RPMI7951 (cell line): ENCODE measurements around the gene DNAAF8. TPM values are rescaled to one million over a fixed set of nuclear protein-coding genes. Genes with fewer than 3 reads are reported as not detected.
"Not testable (repeated sequence)": the region's sequence is repeated elsewhere in the genome, so short reads cannot be mapped to it uniquely, and the experiment has no call there.

ENCODE experiments used
- DNase-seq: peaks from one replicate; pipeline ENCODE4 v3.0.0-alpha.2; 2012; ENCODE audit warnings: low read depth
- total RNA-seq: library from RNA; depleted of rRNA; stranded (reverse); fragments of >200 nt; shearing (Covaris generic); gene quantifications from 2 replicates; pipeline ENCODE4 v1.2.3, GENCODE V29; 2014

The DNAAF8 gene
- total RNA-seq, 1 experiment from 2014 or later: 0.36 TPM

DNA sequence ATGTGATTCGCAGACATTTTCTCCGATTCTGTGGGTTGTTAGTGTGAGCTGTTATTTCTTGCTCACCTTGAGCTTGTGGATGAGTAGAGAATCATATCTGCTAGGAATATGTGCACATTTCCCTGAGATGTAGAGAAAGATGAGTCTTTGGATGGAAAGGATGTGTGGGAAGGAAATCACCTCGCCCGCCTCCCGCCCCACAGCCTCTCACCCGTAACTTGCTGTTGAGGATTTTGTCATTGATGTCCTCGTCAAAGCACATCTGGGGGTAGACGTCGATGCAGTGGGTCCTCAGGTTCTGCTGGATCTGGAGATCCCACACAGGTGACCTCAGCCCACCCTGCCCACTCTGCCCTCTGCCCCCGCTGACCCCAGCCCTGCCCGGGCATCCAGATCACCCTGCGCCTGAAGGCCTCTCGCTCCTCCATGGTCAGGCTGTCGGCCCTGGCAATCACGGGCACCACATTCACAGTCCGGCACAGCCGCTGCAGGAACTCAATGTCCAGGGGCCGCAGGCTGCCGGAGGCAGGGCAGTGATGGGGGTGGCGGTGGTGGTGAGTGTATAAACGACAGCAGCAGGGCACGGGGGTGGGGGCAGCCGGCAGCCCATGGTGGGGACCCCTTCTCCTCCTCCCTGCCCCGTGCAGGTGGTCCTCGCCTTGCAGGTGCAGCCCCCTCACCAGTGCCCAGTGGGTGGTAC is 49.1 kb downstream of the DNAAF8 start:
- DNase-seq: no peak

DNA sequence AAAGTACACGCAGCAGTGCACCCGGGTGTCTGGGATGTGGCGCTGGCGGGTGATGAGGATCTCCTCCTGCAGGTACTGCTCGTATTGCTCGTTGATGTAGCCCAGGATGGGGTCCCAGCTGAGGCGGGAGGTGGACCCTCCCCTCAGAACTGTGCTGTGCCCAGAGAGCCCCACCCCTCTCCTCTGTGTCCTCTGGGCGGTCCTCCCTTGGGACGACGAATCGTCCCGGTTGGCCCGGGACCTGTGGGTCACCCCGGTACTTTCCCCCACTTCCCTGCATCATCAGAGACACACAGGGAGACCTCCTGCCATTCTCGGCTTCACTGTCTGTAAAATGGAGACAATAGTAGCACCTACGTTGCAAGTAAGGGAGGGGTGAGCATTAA is 49.6 kb downstream of the DNAAF8 start:
- DNase-seq: no peak

DNA sequence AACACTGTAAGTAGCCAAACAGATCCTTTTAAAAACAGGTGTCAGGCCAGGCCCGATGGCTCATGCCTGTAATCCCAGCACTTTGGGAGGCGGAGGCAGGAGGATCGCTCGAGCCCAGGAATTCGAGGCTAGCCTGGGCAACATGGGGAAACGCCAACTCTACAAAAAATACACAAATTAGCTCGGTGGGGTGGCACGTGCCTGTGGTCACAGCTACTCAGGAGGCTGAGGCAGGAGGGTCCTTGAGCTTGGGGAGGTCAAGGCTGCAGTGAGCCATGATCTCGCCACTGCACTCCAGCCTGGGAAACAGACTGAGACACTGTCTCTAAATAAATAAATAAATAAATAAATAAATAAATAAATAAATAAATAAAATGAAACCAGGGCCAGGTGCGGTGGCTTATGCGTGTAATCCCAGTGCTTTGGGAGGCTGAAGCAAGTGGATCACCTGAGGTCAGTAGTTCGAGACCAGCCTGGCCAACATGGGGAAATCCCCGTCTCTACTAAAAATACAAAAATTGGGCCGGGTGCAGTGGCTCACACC is 50.2 kb downstream of the DNAAF8 start:
- DNase-seq: not testable (repeated sequence)

DNA sequence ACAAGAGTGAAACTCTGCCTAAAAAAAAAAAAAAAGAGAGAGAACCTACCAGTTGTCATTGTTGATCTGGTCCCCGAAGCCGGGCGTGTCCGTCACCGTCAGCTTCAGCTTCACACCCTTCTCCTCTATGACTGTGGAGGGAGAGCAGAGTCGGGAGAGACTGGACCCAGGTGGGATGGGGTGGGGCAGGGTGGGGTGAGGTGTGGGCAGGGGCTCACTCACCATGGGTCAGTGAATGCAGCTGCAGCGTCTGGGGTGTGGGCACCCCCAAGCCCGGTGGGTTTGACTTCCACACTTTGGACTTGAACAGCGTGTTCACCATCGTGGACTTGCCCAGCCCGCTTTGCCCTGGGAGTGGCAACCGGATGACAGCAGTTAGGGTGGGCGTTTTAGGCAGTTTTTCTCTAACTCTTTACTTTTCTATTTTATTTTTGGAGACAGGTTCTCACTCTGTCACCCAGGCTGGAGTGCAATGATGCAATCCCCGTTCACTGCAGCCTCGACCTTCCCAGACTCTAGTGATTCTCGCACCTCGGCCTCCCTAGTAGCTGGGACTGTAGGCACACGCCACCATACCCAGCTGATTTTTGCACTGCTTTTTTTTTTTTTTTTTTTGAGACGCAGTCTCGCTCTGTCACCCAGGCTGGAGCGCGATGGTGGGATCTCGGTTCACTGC is 51.6 kb downstream of the DNAAF8 start:
- no peak for DNase-seq

DNA sequence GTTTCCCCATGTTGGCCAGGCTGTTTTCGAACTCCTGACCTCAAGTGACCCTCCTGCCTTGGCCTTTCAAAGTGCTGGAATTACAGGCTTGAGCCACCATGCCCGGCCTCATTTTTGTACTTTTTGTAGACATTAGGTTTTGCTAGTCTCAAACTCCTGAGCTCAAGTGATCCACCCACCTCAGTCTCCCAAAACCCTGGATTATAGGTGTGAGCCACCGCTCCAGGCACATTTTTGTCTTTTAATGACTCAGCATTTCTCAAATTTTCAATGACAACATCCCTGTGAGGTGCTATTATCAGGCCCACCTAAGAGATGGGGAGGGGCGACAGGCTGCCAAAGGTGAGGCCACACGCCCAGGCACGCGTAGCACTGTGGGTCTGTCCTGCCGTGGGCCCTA is 52.7 kb downstream of the DNAAF8 start:
- no peak for DNase-seq

DNA sequence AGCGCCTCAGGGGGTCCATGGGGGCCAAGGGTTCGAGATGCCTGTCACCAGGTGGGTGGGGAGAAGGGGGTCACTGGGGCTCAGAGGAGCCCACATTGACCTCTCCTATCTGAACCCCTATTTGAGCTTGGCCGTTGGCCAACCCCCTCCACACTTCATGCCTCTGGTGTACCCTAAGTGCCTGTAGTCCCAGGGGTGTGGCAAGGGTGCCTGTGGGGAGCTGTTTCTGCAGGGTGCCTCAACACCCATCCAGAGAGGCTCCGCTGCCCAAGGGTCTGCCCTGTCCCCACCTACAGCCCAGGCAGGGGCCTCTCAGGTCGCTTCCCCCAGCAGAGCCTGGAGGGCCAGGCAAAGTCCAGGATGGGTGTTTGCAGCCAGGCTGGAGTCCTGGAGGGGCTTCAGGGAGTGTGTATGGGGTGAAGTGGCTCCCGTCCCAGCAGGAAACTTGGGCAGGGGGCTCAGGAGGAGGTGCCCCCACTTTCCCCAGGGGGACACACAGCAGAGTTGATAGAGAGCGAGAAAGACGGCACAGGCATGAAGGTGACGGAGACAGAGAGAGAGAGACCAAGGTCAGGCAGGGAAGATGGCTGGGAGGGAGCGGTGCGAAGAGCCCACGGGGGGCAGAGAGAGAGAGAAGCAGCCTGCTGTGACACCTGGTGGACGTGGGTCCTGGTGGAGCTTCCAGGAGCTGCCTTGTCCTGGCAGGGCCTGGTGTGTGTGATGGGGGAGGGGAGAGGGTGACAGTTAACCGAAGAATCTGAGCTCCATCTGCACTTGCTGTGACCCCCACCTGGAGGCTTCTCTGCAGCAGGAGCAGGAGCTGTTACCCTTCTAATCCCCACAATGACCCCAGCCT is 53.5 kb downstream of the DNAAF8 start, which contains the start of gene SEPTIN12:
Gene SEPTIN12 (minus strand): TSS at position 719 of the 856 bp plus-strand sequence. CDS start 700 bp downstream, at position 19.
- DNase-seq: no peak

DNA sequence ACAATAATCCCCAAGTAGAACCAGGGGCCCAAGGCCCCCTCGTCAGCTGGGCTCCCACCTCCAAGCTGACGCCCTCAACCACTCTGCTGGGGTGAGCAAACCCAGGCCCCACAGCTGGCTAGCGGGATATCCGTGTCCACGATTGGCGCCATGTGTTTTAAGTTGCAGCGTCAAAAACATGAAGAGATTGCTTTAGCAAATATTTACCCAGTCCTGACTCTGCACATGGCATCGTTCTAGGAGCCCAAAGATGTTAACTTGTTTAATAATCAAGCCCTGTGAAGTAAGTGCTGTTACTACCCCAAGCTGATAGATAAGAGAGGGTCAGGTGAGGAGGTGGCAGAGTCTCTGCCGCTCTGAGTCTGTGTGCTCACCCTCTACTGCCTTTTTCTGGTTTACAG is 54.2 kb downstream of the DNAAF8 start:
- DNase-seq: no peak

DNA sequence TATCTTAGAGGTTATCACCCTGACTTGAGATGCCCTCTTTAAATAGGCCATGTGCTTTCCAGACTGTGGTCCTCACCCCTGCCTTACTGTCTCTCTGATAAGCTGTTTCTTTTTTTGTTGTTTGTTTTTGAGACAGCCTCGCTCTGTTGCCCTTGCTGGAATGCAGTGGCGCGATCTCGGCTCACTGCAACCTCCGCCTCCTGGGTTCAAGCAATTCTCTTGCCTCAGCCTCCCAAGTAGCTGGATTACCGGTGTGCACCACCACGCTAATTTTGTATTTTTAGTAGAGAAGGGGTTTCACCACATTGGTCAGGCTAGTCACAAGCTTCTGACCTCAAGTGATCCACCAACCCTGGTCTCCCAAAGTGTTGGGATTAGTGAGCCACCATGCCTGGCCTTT is 54.6 kb downstream of the DNAAF8 start:
- DNase-seq: no peak

DNA sequence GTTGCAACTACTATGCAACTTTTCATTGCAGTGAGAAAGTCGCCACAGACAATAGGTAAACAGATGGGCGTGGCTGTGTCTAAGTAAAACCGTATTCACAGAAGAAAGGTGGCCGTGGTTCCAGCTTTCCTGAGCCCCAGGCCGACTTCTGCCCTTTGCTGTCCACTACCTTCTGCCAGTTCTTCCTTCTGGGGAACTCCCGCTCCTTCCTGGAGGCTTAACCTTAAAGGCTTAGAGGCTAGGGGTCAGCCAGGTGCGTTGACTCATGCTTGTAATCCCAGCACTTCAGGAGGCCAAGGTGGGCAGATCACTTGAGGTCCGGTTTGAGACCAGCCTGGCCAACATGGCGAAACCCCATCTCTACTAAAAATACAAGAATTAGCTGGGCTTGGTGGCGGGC is 55.9 kb downstream of the DNAAF8 start:
- DNase-seq: no peak

DNA sequence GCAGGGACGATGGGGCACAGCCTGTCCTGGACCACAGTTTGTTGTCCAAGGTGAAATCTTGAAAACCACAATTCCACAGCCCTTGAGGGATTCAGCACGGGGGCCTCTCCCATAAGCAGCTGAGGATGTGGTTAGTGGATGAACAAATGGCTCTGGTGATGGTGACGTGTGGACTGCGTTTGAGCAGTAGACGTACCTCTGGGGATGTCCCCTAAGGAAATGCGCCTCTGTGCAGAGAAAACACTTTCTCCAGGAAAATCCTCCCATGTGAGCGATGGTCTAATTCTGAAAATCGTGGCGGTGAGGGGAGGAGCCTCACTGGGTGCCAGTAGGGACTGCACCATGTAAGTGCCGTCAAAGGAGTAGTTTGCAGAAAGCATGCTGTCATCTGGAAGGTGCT is 56.5 kb downstream of the DNAAF8 start:
- DNase-seq: peak; percentile 54

DNA sequence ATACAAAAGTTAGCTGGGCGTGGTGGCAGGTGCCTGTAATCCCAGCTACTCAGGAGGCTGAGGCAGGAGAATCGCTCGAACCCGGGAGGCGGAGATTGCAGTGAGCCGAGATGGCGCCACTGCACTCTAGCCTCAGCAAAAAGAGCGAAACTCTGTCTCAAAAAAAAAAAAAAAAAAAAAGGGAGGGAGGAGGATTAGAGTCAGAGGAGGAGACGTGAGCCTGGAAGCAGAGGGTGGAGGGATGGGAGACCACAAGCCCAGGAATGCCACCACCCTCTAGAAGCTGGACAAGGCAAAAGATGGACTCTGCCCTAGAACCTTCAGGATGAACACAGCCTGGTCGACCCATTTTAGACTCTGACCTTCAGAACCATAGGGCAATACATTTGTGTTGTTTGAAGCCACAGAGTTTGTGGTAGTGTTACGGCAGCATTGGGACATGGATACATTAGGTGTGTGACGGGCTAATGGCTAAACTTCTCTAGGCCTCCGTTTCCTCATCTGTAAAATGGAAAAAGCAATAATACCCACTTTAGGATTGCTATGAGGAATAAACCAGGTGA is 58.7 kb downstream of the DNAAF8 start:
- no peak for DNase-seq

DNA sequence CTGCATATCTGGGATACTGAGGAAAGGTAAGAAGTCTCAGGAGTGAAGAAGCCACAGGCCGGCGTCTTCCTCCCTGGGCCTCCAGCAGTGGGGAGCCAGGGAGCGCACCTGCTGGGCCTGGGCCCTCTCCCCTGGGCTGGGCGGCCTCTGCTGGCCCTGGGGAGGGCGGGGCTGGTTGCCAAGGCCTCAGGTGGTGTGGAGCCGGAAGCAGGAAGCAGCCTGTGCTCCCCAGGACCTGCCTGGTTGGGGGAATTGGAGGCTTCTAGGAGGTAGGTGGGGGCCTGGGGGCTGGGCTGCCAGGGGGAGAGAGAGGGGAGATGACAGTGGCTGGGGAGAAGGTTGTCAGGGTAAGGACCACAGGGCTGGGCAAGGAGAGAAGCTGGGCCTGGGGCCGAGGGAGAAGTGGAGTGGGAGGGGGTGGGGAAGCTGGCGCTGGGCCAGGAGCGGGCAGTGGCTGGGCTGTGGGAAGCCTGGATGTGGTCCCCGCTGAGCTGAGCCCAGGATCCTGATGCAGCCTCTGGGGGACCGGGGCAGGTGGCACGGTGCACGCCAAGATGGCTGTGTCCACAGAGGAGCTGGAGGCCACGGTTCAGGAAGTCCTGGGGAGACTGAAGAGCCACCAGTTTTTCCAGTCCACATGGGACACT is 61.0 kb downstream of the DNAAF8 start, which contains the start of gene SMIM22:
Gene SMIM22 (plus strand): TSS at position 189 of the 647 bp plus-strand sequence. CDS start 366 bp downstream, at position 555.
- no peak for DNase-seq

DNA sequence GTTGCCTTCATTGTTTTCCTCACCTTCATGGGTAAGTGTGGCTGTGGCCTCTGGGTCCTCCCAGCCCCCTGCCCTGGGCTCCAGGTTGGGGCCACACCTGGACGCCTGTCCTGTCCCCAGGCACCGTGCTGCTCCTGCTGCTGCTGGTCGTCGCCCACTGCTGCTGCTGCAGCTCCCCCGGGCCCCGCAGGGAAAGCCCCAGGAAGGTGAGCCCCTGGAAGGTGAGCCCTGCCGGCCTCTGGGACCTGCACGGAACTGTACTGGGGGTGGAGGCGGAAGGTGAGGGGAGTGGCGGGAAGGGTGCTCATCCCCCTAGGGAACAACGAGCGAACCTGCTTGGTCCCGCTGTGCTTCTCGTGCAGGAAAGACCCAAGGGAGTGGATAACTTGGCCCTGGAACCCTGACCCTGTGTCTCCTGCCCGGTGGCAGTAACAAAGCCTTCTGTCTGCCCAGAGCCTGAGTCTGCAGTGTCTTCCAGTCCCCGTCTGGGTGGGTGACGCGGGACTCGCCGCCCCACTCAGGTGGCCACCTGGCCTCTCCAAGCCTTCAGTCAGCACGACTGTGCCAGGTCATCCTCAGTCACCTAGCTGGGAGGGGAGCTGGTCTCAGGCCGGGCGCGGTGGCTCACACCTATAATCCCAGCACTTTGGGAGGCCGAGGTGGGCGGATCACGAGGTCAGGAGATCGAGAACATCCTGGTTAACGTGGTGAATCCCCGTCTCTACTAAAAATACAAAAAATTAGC is 61.7 kb downstream of the DNAAF8 start:
- no peak for DNase-seq

DNA sequence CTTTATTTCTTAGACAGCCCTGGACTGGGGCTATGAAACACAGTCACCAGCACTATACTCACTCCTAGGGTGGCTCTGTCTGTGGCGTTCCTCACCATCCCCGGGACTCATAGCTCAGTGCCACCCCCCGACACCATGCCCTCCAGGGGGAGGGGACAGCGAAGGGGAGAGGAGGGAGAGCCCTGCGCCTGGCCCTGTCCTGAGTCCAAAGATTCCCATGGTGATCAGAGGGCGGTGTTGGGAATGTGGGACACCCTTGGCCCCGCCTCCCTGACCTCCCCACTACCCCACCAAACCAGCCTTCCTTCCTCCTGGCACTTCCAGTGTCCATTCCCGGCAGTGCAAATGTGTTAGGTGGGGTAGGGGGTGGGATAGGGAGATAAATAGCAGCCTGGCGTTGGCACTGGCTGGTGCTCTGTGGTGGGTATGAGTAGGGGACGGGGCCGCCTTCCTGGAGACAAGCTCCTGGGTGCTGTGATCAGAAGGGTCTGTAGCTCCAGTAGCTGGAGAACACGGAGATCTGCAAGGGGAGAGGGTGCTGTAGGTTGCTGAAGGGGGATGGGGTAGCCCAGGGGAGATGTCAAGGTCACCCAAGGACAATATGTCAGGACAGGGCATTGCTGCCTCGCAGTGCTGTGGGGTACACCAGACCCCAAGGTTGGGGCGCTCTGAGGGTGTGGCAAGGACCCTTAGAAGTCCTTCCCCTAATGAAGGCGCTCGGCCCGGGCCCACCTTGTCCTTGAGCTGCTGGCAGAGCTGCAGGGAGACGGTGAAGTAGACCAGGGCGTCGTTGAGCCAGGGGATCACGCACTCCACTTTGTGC is 62.9 kb downstream of the DNAAF8 start:
- no peak for DNase-seq

DNA sequence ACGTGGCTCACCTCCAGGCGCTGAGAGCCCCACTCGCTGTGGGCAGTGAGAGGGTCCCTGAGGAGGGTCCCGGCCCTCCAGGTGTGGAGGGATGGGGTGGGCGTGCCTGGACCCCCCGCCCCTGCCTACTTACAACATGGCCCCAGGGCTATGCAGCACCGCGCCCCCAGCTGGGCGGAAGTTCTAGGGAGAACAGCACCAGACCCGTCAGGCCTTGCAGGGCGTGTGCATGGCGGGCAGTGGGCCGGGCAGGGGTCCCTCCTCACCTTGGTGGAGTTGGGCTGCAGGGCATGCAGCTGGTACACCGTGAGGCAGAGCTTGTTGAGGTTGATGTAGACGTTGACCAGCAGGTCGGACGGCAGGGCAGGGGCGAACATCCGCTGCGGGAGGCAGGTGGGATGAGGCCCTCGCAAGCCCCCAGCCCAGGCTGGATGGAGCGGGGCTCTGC is 63.5 kb downstream of the DNAAF8 start:
- DNase-seq: no peak

DNA sequence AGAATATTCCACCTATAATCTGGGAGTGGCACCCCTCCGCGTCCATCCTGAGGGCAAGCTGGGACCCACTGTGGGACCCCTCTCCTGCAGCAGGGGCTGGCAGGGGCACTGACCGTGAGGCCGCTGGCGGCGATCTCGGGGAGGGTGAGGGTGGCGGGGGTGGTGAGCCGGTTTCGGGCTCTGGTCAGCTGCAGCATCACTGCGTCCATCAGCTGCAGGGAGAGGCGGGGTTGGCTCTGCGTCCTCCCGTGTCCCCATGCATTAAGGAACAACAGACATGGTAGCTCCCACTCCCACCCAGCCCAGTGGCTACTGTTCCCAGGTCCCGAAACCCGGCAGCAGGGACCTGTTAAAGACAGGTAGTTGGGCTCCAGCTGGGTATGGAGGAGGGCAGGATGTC is 64.1 kb downstream of the DNAAF8 start:
- no peak for DNase-seq
